GM08714 (cell line): ENCODE data around the gene OFD1.
A peak's percentile ranks its signal among the peaks of the same experiment; 100 is the strongest.
"Not testable (repeated sequence)": the region's sequence is repeated elsewhere in the genome, so short reads cannot be mapped to it uniquely, and the experiment has no call there.

Experiments
- H3K4me3 ChIP-seq: fragments of 200-500 bp; sonication (Bioruptor generic); 2 replicates; pipeline ENCODE4 v1.5.1; 2014; ENCODE audit warnings: mild to moderate bottlenecking, low read length, inconsistent platforms
- ZNF274 ChIP-seq: IDR thresholded peaks from 2 replicates; pipeline ENCODE4 v1.6.1; 2012; ENCODE audit warnings: mild to moderate bottlenecking, low read depth, low read length

The OFD1 gene

DNA sequence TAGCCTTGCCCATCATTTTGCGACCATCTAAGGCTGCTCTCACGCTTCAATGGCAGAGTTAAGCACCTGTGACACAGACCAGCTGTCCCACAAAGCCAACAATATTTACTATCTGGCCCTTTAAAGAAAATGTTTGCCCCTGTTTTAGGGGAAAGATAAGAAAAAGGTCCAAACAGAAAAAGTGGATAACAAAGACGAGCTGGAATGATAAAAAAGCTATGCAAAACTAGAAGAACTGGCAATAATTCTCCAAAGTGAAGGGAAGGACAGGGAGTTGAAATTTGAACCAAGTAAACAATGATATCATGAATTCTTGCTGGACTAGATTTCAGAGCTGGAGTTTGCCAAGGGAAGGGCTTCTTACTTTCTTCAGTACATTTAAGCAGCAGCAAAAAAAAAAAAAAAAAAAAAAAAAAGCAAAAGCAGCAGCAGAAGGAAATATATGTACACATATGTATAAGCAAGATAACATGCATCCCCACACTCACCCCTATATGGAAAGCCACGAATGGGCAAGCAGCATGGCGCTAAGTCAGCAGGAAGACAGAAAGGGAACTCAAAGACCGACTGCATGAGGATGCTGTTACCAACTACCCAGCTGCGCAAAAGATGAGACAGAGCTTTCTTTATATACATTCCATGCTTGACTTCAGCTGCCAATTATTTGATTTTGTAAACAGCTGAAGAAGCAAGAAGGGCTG is 12.6 kb upstream of the OFD1 start:
- no peak for TF ChIP-seq ZNF274
- H3K4me3 ChIP-seq = no peak overlapping the region

DNA sequence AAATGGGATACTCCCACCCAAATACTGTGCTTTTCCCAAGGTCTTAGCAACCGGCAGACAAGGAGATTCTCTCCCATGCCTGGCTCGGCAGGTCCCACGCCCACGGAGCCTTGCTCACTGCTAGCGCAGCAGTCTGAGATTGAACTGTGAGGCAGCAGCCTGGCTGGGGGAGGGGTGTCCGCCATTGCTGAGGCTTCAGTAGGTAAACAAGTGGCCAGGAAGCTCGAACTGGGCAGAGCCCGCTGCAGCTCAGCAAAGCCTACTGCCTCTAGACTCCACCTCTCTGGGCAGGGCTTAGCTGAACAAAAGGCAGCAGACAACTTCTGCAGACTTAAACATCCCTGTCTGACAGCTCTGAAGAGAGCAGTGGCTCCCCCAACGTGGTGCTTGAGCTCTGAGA is 9.7 kb upstream of the OFD1 start:
- not testable (repeated sequence) for H3K4me3 ChIP-seq

DNA sequence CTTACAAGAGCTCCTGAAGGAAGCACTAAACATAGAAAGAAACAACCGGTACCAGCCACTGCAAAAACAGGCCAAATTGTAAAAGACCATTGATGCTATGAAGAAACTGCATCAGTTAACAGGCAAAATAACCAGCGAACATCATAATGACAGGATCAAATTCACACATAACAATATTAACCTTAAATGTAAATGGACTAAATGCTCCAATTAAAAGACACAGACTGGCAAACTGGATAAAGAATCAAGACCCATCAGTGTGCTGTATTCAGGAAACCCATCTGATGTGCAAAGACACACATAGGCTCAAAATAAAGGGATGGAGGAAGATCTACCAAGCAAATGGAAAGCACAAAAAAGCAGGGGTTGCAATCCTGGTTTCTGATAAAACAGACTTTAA is 8.0 kb upstream of the OFD1 start:
- H3K4me3 ChIP-seq = not testable (repeated sequence)

DNA sequence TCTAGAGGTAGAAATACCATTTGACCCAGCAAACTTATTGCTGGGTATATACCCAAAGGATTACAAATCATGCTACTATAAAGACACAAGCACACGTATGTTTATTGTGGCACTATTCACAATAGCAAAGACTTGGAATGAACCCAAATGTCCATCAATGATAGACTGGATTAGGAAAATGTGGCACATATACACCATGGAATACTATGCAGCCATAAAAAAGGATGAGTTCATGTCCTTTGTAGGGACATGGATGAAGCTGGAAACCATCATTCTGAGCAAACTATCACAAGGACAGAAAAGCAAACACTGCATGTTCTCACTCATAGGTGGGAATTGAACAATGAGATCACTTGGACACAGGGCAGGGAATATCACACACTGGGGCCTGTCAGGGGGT is 4.0 kb upstream of the OFD1 start:
- not testable (repeated sequence) for H3K4me3 ChIP-seq

DNA sequence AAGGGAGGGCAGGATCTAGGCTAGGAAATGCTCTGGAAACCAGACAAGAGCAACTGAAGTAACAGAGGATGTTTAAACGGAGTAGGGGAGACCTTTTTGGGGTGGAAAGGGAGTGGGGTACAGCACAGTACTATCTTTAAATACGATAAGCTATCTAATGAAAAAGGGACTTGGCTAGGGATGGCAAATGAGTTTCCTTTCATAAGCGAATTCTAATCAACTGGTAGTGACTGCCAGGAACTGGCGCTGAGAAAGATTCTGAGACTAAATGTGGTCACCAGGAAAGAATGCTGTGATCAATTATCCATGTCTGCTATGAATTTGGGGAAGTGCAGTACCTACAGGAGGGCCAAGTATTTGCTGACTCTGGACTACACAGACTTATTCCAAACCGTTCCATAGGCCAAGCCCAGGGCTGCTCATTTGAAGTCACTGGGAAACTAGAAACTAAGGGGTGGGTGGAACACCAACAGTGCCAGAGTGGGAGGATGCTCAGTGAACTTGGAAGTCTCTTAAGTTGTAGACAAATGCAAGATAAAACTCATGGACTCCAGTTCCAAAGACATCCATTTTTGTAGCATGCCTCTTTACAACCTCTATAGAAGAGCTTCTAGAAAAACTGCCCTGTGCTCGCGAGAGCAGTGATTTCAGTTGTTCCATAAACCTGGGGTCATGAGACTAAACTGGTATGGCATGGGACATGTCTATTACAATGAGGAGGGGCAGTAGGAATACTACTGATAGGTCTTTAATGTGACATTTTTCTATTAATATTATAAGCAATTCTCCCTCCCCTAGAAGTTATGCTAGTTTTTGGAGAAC is 2.1 kb upstream of the OFD1 start:
- no peak for TF ChIP-seq ZNF274
- H3K4me3 ChIP-seq = peak overlapping the region; percentile 88

DNA sequence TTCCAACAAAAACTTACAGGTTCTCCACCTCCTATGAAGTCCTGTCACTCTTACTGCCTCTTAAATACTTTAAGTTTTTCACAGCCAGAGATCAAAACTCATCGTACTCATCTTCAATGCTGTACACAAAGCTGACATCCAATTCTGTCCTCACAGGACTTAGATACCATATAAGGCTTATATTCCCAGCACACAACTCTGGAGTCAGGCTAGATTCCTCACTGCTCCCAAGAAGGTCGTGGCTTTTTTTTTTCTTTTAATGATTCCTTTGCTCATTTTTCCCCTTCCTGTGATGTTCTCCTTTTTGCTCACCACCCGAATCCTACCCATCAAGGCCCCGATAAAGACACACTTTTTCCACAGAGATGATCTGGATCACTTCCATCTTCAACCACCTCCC is 1.0 kb upstream of the OFD1 start:
- H3K4me3 ChIP-seq = peak overlapping the region; percentile 88
- no peak for TF ChIP-seq ZNF274

DNA sequence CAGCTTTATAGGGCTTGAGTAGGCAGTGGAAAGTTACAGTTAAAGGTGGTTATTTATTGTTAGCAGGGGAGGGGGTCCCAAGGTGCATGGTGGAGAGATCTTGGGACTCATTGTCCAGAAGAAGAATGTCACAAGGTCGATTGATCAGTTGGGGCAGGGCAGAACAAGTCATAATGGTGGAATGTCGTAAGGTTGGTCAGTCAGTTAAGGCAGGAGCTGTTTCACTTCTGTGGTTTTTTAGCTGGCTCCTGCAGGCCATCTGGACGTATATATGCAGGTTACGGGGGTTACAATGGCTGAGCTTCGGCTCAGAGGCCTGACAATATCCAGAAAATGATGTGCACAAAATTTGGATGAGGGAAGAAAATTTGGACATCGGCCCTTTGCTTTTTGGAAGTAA is 7.1 kb downstream of the OFD1 start:
- TF ChIP-seq ZNF274 = no peak
- H3K4me3 ChIP-seq = peak overlapping the region; percentile 26; the same call in 1 of the 2 replicates

DNA sequence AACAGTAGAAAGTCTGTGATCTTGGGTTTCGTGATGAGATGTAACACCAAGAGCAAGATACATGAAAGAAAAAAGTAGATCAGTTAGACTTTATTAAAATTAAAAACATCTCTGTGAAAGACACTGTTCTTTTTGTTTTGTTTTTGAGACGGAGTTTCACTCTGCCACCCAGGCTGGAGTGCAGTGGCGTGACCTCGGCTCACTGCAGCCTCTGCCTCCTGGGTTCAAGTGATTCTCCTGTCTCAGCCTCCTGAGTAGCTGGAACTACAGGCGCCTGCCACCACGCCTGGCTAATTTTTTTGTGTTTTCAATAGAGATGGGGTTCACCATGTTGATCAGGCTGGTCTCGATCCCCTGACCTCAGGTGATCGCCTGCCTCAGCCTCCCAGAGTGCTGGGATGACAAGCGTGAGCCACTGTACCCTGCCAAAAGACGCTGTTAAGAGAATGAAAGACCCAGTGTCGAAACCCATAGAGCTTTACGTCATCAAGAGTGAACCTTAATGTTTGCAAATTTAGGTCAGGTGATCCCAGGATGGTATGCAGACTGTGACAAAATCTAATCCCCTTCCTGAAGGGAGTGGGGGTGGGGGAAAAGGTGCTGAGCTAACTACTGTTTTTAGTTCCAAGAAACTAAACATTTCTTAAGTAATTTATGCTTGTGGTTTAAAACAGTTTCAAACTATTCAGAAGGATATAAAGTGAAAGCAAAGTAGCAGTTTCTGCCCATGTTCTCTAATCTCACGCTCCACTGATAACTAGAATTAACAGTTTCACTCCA is 8.0 kb downstream of the OFD1 start:
- peak overlapping the region; percentile 4; the same call in 1 of the 2 replicates for H3K4me3 ChIP-seq
- TF ChIP-seq ZNF274 = no peak

DNA sequence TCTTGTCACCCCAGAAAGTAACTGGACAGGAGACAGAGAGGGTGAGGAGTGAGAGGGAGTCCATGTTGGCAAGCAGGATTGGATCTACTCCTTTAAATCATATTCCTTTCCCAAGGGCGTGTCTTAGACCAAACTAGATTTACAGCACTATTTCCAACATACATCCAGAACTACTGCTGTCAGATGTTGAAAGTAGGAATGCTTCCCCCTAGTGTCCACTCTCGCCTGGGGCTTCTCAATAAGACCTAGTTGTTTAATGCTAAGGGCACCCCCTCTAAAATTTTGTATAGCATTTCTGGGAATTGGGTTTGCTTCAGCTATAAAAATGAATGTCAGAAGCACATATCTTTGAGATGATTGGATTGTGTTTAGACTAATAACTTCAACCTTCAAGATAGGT is 13.3 kb downstream of the OFD1 start:
- no peak for TF ChIP-seq ZNF274
- H3K4me3 ChIP-seq = no peak overlapping the region

DNA sequence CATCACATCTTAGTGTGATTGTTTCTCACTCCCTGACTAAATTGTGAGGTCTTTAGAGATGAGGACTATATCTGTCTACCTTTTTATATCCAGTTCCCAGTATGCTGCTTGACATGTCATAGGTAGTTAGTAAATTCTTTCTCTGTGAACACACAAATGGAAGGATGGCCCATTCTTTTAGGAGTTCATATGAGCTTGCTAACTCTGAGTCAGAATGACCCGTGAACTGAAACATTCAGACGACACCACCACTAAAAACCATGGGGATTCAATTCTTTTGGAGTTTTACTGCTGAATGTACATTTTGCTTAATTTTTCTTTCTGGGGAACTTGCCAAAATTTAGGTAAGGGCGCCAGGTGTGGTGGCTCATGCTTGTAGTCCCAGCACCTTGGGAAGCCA is 13.9 kb downstream of the OFD1 start:
- no peak overlapping the region for H3K4me3 ChIP-seq
- TF ChIP-seq ZNF274 = no peak

DNA sequence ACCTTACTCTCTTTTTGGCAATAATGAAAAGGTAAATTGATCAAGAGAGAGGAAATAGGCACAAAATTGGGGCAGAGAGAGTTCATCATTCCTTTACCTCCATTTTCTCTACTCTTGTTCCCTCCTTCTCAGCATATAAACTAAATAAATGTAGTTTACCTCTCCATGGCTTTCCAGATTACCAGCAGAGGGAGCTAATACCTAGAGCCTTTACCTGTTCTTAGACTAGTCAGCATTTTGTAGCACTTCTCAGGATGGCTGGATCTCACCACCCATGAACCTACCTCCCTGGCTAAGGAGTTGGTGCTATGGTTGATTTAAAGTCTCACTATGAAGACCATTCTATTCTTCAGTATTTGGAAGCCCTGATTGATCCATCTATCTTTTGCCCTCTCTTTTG is 15.7 kb downstream of the OFD1 start:
- H3K4me3 ChIP-seq = peak overlapping the region; percentile 22; the same call in 1 of the 2 replicates
- TF ChIP-seq ZNF274 = no peak

DNA sequence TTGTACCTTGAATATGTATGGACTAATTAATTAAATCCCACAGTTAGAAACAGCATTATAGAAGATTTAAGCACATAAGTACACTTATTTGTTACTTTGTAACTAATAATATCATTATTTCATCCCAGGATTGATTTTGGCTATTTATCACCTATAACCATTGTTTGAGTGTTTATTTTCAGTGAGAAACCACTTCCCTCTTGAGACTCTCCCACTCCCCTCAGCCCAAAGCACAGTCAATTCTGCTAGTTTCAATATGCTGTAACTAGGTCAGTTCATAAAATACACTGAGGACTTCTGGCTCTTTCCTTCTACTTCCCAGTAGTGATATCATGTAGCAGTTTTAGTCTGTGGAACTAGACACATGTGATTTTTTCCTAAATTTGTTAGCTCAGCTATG is 16.3 kb downstream of the OFD1 start:
- H3K4me3 ChIP-seq = peak overlapping the region; percentile 22; the same call in 1 of the 2 replicates
- TF ChIP-seq ZNF274 = no peak

DNA sequence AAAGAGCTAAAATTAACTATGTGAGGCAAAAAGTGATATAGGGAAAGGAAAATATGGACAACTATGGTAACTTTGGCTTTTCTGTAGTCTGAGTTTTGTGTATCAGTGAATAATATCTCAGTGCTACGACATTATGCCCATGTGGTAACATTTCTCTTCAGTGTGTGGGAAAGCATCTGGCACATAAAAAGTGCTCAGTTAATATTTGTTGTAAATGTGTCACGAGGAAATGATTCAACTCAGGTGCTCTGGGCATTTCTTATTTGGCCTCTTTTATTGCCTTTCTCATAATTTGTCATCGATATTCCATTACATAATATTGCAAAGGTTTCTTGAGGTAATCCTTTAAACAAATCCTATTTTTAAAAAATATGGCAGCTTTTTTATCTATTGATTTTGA is 17.6 kb downstream of the OFD1 start:
- no peak for TF ChIP-seq ZNF274
- H3K4me3 ChIP-seq = no peak overlapping the region

DNA sequence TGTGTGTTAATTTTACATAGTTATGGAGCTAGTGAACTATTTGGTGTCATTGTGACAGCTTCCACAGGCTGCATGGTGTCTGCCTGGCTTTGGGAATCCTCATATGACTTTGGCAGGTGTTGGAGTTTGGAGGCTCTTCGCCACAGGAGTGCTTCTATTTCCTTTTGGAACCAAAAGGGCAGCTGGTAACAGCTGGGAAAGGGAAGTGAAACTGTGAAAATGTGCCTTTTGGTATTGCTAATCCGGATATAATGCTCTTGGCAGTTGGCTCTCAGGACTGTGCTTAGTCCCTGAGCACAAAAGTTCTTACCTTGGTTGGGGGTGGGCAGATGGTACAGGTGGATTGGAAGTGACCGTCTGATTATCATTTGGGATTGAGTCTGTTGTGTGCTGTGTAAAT is 18.1 kb downstream of the OFD1 start:
- H3K4me3 ChIP-seq = peak overlapping the region; percentile 42; the same call in 1 of the 2 replicates

DNA sequence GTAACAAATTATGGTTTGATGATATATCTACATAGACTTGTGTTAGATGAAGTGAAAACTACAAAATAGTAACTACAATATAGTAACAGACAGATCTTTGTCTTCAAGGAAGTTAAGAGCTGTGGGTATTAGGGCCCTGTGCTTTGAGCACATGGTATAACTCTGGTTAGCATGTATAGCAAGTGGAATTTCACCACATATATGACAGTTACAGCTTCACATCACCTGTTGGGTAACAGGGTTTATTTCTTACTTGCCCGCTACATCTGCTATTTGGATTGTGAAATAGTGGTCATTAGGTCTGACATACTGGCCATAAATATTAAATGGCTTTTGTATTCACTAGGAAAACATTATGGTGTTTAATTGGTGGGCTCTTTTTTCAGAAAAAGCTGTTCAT is 20.2 kb downstream of the OFD1 start:
- H3K4me3 ChIP-seq = no peak overlapping the region
- TF ChIP-seq ZNF274 = no peak

More for the DNA sequence above, 18.1 kb downstream of the OFD1 start:
- TF ChIP-seq ZNF274 = no peak
